ENCODE measurements around the gene MRPS27.

DNA sequence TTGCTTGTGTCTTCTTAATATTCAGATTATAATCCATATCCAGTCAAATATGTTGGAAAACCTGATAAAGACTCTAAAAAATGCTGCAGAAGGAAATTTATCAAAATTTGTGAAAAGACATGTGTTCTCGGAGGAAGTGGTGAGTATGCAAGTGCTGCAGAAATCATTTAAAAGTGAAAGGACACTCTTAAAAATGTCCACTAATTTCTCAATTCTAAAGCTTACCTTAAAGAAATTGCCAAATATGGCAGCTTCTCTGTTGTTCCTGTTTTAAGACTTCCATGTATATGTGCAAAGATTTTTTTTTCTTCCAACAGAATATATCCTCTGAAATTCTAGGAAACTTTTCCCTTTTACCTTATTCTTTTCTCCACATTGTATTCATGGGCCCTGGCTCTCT, 32.6 kb upstream of the MRPS27 start:
- TF ChIP-seq, protein P1, sequence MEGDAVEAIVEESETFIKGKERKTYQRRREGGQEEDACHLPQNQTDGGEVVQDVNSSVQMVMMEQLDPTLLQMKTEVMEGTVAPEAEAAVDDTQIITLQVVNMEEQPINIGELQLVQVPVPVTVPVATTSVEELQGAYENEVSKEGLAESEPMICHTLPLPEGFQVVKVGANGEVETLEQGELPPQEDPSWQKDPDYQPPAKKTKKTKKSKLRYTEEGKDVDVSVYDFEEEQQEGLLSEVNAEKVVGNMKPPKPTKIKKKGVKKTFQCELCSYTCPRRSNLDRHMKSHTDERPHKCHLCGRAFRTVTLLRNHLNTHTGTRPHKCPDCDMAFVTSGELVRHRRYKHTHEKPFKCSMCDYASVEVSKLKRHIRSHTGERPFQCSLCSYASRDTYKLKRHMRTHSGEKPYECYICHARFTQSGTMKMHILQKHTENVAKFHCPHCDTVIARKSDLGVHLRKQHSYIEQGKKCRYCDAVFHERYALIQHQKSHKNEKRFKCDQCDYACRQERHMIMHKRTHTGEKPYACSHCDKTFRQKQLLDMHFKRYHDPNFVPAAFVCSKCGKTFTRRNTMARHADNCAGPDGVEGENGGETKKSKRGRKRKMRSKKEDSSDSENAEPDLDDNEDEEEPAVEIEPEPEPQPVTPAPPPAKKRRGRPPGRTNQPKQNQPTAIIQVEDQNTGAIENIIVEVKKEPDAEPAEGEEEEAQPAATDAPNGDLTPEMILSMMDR (IDR thresholded peaks at IDR 0.05) = no peak
- TF ChIP-seq POLR2AphosphoS5 (IDR thresholded peaks at IDR 0.05) (no peak), POLR2A (IDR thresholded peaks at IDR 0.05) (no peak), EP300 (IDR thresholded peaks at IDR 0.05) (no peak)
